Islet precursor cell (in vitro differentiated cells): ENCODE data around the gene MICAL2.

Experiments
- DNase-seq: peaks from one replicate; pipeline ENCODE4 v3.0.0-alpha.2; 2018

MICAL2 gene

DNA sequence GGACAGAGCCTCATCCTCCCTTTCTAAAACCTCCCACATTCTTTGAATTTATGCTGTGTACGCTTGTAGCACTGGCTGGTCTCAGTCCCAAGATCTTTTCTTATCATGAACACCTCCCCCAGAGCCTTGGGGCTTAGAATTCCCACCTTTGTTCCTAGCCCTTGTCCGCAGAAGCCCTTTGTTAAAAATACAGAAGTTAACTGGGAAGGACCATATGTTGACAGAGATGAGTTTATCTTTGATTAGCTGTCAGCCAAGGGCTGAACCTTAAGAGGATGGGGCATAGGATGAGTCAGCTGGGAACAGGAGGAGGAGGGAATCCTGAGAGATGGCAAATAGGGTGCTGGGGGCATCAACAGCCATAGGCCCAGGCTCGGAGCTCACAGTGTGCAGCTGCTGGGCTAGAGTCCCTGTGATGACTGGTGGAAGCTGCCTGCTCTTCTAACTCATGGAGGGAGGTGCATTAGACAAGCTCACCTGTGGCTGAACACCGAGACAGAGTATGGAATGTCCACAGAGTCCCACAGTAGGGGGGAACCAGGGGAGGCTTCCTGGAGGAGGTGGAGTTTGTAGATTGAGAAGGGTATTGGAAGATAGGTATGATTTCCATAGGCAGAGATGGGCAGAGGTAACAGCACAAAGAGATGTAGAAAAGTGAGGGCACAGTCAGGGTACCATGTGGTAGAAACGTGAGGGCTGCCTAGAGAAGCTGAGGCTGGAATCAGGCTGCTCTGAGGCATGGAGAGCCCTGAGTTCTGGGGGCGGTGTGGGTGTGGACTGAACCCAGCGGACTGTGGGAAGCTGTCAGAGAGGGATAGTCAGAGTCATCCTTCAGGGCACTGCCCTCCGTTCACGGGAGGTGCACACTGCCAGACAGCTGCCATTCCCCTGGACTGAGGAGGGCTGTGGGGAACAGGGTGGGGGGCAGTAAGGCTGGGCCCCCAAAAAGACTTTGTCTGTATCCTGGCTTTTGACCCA lies 9.9 kb downstream of the MICAL2 start:
- peak; percentile 50 for DNase-seq

GRCh38 chr11:12121011-12121410 lies 10.6 kb downstream of the MICAL2 start:
- DNase-seq: no peak

DNA sequence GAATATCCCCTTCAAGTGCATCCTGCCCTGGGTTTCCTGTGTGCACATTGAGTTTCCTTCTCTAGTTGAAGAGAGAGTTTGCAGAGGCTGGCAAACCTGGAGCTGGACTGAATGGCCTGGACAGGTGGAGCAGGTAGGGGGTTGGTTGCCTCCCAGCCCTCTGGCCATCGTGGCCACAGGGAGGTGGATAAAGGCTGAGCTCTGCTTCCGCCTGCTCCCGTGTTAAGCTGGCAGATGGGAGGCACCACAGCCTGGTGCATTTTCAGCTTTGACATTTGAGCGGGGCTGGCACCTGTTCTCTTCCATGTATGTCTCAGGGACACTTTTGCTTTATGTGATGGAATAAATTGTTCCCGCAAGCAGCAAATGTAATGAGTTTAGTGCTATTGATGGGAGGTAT lies 11.1 kb downstream of the MICAL2 start:
- DNase-seq: no peak

DNA sequence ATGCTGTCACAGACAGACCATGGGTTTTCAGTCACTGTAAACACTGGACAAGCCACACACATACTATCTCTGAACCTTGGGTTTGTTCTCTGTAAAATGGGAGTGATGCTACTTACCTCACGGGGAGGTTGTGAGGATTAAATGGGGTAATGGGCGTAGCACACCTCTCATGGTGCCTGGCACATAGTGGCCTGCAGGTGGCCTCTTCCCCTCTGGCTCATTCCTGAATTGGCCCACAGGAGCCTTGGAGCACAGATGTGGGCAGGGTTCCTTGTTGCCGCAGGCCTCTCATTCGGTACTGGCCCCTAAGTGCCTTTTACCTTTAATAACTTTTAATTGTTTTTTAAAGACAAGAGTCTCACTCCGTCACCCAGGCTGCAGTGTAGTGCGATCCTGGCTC lies 11.7 kb downstream of the MICAL2 start:
- peak; percentile 75 for DNase-seq

DNA sequence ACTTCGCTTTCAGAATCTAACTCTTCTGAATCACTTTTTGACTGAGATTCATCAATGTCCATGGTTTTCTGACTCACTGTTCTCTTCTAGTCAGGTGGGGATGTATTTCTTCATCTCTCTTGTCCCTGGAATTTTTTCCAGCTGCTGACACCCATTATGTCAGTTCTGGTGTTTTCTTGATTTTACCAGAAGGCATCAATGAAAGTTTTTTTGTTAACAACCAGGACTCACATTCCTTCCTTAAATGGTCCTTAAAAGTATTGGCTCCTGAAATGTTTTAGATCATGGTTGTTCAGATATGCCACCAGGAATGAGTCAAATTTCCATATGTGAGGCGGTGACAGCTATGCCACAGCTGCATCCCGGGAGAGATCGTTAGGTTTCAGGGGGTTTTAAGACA lies 12.9 kb downstream of the MICAL2 start:
- no peak for DNase-seq

GRCh38 chr11:12123799-12124198 lies 13.4 kb downstream of the MICAL2 start:
- DNase-seq: no peak

DNA sequence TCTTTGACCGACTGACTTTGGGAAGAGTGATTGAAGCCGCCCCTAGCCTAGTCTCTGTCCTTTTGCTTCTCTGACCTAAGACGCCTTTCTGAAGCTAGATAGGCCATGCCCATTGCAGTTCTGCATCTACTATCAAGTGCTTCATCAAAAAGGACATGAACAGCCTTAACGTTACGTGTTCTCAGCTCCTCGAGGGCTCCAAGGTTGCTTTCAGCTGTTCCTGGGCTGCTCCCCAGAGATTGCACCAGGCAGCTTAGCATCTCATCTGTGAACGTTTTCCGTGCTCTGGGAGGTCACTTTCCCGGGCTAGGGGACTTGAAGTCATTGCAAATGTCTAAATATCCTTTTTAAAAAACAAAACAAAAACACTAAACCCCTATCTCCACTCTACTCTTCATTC lies 13.9 kb downstream of the MICAL2 start:
- DNase-seq: no peak

GRCh38 chr11:12125609-12126149 lies 15.3 kb downstream of the MICAL2 start:
- DNase-seq: peak; percentile 79

DNA sequence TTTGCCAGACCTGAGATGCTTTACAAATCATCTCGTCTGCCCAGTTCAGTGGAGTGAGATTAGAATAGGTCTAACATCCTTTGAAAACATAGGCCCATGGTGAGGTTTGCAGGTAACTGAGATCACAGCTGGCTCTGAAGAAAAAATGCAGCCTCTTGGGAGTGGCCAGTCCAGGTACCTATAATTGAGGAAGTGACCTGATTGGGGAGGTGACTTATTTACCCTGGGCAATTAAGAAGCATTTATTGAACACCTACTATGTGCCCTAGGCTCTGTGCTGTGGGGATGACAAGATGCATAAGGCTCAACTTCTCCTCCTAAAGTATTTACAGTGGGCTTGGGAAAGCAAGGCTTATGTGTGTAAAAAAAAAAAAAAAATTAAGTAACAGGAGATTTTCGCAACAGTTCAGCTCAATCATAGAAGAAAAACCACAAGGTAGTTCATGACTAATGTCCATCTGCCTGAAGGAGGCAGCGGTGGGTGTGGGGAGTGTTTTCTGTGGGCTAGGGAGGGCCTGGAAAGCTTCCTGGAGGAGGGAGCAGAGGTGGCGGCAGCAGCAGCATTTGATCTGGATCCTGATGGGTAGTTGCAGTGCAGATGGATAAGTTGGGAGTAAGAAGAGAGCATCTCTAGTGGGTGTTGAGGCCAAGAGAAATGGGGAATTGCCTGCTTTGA lies 16.1 kb downstream of the MICAL2 start:
- DNase-seq: peak; percentile 90

DNA sequence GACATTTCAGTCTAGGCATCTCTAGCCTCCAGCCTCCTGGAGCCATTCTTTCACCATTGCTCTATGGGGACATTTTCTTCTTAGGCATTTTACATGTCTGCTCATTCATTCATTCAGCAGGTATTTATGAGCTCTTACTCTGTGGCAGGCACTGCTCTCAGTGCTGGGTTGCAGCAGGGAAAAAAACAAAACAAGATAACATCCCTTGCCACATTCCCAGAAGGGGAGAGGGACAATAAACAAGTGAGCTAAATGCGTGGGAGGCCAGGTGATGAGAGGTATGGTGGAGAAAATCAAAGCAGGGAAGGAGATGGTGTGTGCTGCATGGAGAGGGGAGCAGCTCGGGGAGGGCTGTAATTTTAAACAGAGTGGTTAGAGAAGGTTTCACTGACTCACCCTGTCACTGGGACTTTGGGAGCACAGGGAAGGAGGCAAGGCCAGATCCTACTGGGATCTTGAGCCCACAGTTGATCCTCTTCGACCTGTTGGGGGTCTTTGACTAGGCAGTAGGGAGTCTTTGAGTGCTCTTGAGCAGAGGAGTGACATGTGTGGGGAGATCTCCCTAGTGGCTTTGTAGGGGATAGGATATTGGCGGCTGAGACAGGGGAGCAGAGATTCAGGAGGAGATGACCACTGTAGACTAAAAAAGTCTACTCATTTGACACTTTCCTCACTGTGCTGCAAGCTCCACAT lies 17.0 kb downstream of the MICAL2 start:
- DNase-seq: peak; percentile 95

DNA sequence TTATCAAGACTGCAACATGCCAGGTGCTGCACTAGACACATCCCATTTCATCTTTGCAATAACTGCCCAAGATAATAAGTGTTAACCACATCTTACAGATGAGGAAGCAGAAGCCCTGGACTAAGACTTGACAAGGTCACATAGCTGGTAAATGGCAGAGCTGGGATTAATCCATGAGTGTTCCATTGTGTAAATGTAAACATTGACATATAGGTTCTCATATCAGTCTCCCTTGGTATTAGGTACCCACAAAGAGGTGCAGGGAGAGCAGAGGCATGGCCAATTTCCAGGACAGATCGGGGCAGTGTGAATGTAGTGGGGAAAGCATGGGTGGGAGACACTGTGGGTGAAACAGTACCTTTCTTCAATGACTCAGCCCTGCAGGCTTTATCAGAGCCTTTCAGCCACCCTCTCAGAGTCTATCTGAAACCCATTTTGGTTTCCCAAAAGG lies 17.9 kb downstream of the MICAL2 start:
- DNase-seq: no peak

- no peak for DNase-seq
Observed at GRCh38 chr11:12129227-12129626, 18.8 kb downstream of the MICAL2 start.

DNA sequence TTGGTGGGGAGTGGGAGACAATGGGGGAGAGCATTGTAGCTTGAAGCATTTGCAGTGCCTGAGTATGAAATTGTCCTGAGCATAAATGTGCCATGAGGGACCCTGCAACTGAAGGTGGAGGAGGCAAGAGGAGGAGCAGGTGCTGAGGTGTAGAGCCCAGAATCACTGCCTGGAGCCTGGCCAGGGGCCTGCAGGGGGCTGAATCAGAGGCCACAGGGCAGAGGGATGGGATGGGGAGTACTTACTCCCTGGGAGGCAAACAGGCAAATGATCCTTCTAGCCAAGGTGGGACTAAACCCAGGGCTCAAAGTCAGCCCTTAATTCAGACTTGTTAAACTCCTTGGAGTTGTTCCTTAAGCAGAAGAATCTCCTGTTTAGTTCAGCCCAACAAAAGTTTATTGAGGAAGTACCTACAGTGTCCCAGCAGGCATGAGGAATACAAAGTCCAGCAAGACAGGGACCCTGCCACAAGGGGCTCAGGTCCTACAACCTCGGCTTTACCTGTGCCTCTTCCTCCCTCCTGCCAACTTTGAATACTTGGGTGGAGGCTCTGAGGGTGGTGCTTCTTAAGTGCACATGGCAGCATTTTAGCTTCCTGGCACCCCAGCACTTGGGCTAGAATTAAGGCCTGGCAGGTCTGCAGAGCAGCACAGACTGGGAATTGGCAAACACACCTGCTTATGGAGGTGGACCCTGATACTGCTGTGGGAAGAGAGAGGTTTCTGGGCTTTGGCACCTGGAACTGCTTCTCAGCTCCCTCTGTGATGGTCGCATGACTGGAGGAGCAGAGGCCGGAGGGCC lies 20.0 kb downstream of the MICAL2 start:
- DNase-seq: no peak

- DNase-seq: no peak
Observed at GRCh38 chr11:12131943-12132789, 21.8 kb downstream of the MICAL2 start.

DNA sequence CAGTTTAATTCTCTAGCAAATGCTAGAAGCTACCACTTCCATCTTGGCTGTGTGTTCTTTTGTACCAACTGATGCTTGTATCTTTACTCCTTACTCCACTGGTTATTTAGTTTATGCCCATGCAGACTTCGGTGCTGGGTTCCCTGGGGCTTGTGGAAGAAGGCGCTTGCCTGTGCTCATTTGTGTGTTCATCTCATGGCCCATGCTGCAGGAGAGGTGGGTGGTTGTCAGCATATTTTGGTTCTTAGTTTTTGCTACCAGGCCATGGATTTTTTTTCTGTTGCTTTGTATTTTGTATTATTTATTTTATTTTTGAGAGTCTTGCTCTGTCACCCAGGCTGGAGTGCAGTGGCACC lies 22.4 kb downstream of the MICAL2 start:
- no peak for DNase-seq

GRCh38 chr11:12133547-12134235 lies 23.3 kb downstream of the MICAL2 start:
- no peak for DNase-seq

GRCh38 chr11:12134236-12134585 lies 23.8 kb downstream of the MICAL2 start:
- no peak for DNase-seq

- DNase-seq: no peak
Observed at GRCh38 chr11:12135185-12135584, 24.8 kb downstream of the MICAL2 start.

DNA sequence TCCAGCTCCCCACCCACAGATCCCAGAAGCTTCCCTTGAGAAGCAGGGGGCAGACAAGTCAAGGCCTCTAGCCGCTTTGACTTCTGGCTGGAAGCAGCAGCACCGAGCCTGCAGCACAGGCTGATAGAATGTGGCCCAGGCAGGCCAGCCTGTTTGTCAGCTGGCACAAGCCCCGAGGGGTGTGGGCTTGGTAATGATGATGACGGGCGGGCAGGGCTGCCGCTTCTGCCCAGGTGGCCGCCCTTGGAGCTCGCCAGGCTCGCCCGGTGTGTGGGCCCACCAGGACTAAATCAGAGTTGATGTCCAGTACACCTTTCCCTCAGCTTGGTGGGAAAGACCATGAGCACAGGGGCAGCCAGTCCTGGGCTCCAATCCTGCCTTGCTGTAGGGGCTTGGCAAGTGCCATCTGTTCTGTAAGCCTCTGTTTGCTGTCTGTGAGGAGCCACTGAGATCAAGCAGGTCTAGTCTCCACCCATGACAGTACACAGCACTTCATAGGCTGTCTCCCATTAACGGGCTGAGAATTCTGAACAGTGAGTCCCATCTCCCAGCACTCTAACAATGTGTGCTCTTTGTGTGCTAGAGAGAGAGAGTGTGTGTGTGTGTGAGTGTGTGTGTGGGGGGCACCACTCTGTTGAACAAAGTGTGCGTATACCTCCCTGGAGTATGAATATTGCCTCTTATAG lies 26.8 kb downstream of the MICAL2 start:
- DNase-seq: no peak
